M059J (cell line): ENCODE data around the gene TXNDC11. TPM values are rescaled to one million over a fixed set of nuclear protein-coding genes. Genes with fewer than 3 reads are reported as not detected.

Experiments
- DNase-seq: peaks from one replicate; pipeline ENCODE4 v3.0.0-alpha.2; 2012; ENCODE audit warnings: low read depth
- total RNA-seq: library from RNA; depleted of rRNA; stranded (reverse); fragments of >200 nt; shearing (Covaris generic); gene quantifications from 2 replicates; pipeline ENCODE4 v1.2.3, GENCODE V29; 2014

The TXNDC11 gene
- total RNA-seq, 1 experiment from 2014 or later: 52.7 TPM

DNA sequence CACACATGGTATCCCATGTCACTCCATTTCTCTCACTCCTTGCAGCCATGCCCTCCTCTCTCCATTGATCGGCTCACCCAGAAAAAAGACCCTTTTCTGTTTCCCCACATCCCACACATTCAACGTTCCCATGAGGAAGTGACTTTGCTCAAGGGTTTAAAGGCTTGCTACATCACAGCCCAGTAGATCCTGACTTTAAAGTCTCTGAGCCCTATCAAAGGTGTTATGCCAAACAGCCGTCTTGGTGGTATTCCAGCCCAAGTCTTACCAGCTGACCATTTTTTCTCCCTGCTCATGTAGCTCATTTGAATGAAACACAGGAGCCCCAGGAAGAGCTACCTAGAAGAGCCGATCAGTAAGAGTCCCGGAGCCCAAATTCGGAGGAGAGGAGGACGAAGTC is 7.4 kb upstream of the TXNDC11 start:
- DNase-seq: no peak

DNA sequence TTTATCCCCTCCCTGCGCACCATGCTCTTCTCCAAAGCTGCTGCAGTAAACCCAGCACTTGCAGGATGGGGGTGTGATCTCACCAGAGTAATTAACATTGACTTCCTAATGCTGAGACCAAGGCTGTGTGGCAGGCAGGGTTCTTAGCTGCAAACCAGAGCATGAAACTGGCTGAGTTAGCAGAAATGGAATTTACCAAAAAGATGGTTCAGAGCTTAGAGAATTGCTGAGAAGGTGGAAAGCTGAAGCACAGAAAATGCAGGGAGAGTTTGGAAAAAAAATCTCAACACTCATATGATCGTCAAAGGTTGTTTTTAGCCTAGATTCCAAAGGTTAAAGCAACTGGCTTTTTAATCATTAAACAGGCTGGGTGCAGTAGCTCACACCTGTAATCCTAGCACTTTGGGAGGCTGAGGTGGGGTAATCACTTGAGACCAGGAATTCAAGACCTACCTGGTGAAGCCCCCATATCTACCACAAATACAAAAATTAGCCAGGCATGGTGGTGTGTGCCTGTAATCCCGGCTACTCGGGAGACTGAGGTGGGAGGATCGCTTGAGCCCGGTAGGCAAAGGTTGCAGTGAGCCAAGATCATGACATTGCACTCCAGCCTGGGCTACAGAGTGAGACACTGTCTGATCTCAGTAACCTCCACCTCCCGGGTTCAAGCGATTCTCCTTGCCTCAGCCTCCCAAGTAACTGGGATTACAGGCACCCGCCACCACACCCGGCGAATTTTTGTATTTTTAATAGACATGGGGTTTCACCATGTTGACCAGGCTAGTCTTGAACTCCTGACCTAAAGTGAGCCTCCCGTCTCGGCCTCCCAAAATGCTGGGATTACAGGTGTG is 6.0 kb upstream of the TXNDC11 start:
- no peak for DNase-seq

DNA sequence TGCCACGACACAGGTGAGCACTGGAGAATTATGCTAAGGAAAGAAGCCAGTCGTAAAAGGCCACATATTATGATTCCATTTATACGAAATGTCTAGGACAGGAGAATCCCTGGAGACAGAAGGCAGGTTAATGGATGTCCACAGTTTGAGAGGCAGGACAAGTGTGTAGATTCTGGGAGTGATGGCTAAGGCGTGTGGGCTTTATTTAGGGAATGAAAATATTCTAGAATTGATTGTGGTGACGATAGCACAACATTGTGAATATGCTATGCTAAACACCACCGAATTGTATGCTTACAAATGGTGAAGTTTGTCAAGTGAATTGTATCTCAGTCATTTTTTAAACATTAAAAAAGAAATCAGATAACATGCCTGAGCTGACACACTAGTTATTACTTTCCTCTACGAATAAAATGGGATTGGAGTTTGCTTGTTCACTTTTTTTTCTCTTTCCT is 5.3 kb upstream of the TXNDC11 start:
- no peak for DNase-seq

DNA sequence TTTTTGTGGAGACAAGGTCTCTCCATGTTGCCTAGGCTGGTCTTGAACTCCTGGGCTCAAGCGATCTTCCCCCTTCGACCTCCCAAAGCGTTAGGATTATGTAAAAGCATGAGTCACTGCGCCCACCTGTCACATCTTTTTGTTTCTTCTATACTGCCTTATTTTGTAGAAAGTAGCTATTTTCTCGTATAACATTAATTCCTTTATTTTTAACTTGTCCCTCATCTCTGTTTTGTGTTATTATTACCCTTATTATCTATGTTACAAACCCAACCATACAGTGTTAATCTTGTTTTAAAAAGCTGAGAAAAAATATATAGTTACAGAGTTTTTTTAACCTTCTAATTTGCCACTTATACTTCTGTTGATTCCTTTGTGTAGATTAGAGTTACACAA is 1.4 kb upstream of the TXNDC11 start:
- DNase-seq: no peak

DNA sequence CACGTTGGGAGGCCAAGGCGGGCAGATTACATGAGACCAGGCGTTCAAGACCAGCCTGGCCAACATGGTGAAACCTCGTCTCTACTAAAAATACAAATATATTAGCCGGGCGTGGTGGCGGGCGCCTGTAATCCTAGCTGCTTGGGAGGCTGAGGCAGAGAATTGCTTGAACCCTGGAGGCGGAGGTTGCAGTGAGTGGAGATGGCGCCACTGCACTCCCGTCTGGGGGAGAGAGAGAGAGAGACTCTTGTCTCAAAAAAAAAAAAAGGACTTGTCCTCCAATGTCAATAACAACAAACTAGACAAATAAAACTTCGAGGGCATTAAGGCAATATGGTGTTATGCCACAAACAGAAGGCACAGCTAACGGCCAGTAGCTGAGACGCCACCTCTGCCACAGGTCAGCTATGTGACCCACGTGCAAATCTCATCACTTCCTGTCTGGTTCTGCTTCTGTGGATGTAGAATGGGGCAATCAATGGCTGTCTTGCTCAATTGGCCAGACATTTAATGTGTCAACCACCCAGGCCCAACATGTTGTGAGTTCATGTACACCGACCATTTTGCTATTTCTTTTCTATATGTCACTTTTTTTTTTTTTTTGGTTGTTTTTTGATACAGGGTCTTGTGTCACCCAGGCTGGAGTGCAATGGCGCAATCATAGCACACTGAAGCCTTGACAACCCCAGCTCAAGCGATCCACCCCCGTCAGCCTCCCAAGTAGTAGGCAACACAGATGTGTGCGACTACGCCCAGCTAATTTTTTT is 834 bp upstream of the TXNDC11 start:
- peak; percentile 41 for DNase-seq

DNA sequence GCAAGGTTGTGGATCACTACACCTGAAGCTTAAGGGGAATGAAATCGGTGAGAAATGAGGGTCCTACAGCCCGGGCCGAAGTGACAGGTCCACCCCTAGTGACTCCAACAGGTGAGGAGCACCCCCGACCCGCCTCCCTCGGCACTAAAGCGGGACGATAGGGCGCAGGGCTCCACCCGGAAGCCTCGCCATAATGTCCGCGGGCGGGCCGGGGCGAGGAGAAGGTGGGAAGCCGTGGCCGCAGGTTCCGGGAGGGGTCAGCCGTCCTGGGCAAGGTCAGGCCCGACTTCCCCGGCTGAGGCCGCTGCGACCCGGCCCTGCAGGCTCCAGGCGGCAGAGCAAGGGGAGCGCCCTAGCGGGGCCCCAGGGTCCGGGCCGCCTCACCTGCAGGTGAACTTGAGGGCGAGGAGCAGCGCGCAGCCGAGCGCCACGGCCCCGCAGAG is 543 bp downstream of the TXNDC11 start:
- peak; percentile 44 for DNase-seq

DNA sequence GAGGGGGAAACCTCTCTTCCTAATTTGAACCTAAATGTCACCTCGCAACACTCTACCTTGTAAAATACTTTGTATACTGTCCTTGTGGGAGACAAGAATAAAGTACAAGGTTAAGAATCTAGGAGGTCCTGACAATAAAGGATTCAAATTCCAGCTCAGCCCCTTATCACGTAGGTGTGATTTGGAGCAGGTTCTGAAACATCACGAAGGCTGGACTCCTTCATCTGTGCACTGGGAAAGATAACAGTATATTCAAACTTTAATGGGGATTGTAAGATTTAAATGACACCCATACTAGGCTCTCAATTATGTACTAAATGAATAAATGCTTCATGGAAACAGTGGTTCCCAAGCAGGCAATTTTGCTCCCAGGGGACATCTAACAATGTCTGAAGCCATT is 2.1 kb downstream of the TXNDC11 start:
- DNase-seq: no peak

DNA sequence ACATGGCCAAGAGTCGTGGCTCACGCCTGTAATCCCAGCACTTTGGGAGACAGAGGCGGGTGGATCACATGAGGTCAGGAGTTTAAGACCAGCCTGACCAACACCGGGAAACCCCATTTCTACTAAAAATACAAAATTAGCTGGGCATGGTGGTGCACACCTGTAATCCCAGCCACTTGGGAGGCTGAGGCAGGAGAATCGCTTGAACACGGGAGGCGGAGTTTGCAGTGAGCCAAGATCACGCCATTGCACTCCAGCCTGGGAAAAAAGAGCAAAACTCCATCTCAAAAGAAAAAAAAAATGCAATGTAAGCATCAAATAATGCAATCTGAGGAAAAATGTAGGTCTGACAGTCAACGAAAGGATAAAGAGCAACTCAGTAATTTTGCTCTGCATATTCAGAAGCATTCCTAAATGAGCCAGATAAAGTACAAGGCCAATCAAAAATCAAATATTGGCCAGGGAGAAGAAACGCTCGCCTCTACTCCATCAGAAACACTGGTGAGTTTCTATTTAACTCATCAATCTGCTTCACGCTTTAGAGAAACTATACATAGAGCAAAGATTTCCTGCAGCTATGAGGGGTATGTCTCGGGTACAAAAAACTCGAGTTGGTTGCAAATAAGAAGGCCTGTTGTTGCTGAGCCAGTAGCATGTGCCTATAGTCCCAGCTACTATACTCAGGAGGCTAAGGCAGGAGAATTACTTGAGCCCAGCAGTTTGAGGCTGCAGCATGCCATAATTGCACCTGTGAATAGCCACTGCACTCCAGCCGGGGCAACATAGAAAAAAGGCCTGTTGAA is 3.7 kb downstream of the TXNDC11 start:
- DNase-seq: no peak

DNA sequence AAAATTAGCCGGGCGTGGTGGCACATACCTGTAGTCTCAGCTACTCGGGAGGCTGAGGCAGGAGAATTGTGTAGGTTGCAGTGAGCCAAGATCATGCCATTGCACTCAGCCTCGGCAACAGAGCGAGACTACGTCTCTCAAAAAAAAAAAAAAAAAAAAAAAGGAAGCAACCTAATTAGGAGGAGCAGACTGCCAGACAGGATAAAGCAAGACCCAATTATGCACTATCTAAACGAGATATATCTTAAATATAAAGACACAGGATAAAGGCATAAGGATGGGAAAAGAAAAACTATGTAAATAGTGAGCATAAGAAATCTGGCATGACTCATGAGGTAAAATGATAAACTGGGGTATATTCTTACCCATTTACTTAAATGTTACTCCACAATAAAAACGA is 4.9 kb downstream of the TXNDC11 start:
- DNase-seq: no peak

DNA sequence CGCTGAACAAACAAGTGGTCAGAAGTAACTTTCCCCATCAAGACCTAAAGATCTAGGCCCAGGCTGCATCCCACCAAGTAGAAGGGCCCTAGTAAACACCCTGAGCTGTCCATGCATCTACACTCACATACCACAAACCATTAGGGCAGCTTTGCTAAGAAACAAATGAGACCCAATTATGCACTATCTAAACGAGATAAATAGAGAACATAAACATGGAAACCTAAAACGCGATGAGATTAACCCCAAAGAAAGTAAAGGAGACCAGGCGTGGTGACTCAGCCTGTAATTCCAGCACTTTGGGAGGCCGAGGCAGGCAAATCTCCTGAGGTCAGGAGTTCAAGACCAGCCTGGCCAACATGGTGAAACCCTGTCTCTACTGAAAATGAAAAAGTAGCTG is 5.8 kb downstream of the TXNDC11 start:
- DNase-seq: no peak

DNA sequence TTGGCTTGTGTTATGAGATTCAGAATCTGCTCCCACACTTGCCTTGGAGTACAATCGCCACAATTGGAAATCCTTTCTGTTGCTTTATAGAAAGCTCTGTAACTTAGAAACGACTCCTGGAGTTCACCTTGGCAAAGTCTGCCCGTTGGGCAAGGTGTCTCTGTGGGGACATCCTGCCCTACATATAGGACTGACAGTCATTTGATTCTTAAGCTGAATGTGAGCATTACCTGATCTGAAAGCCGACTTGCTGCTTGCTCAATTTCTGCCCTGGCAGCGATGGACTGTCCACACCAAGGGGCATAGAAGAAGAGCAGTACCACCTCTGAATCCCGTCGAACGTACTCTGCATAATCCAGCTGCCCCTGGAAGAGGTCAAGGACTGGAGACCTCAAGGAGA is 6.9 kb downstream of the TXNDC11 start:
- DNase-seq: no peak

DNA sequence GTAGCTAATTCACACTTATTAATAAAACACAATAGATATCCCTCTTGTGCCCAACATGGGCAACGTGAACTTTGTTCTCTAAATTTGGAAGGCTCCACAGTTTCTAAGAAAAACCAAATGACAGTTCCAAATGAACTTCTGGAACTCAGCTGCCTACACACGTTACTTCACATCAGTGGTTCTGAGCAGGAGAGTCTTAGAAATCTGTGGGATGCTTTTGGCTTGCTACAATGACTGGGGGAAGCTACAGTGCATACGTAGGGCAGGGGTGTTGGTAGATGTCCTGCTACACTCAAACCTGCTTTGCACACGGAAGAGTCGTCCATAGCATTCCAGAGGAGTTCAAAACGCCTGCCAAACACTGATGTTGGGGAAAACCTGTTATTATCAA is 8.0 kb downstream of the TXNDC11 start:
- DNase-seq: no peak

DNA sequence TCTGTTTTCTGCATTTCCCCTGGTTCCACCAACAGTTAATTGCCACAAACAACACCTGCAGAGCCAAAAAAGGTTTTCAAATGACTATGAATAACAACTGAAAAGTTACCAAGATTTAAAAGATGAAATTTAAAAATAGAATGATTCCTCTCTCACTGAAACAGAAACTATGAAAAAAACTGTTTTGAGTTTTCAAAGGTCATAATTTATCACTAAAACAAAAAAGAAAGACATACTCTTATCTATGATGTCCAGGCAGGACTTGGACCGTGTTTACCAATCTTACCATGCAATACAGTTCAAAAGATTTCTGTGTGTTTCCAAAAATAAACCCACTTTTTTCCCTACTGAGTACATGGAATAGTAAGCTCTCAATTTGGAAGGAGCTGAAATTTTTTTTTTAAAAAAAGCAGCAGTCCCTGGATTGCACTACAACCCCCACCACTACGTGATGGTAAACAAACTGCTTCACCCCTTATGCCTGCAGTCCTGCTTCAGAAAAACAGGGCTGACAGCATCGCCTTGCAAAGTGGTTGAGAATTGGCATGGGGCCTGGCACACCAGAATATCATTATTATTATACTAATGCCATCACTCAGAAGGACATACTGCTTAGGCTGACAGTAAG is 8.5 kb downstream of the TXNDC11 start:
- no peak for DNase-seq

DNA sequence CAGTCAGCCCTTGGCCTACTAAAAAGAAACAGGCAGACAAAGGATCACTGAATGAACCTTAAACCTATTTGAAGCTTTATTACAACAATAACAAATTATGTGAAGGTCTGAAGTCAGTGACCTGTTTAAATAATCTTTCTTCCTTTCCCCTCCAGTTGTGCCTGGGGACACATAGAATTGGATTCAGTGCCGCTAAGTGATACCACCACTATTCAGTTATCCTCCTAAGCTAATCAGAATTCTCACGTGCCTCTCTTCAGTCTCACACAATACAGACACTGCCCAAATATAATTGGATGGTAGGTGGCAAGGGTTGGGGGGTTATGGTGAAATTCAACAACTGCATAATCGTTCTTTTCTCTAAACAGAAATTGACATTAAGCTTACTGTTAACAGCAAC is 11.4 kb downstream of the TXNDC11 start:
- DNase-seq: no peak

DNA sequence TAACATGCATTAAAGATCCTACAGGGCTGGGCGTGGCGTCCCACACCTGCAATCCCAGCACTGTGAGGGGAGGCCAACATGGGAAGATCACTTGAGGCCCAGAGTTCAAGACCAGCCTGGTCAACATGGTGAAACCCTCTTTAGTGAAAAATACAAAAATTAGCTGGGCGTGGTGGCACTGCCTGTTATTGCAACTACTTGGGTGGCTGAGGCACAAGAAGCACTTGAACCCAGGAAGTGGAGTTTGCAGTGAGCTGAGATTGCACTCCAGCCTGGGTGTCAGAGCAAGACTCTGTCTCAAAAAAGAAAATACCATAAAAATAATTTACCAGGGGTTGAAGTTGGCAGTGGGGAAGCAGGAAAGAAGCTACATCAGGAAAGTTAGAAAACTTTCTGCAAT is 12.9 kb downstream of the TXNDC11 start:
- DNase-seq: no peak

DNA sequence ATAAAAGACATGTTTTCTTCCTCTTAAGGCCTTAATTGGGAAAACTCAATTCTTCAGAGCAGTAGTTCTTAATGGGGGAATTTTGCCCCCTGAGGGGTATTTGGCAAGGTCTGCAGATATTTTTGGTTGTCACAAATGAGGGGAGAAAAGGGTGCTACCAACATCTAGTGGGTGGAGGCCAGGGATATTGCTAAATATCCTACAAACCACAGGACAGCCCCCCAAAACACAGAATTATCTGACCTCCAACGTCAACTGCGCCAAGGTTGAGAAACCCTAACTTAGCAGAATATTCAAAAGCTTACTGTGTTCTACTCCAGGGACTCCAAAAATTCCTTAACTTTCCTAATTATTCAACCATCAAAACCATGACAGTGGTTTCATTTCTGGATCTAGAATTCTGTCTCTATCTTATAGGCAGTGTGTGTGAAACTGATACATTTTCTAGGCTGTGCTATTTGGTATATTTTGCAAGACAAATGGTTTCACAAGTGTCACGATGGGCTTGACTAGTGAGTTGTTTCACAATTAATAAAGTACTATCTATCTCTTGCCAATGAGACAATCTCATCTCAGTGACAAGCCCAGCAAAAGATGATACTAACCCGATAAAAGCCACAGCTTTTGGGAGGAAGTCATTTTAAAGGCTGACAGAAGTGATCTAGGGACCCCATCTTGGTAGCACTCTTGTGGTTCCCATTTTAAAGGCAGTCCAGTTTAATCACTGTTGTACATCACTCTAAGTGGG is 14.7 kb downstream of the TXNDC11 start:
- no peak for DNase-seq

DNA sequence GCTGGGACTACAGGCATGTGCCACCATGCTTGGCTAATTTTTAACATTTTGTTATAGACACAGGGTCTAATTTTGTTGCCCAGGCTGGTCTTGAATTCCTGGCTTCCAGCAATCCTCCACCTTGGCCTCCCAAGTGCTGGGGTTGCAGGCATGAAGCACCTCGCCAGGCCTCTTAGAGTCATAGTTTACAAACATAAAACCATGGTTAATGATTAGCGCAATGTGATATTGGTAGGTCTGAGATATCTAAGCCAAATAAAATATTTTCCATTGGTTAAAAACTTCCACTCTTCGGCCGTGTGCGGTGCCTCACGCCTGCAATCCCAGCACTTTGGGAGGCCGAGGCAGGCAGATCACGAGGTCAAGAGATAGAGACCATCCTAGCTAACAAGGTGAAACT is 16.6 kb downstream of the TXNDC11 start:
- no peak for DNase-seq

DNA sequence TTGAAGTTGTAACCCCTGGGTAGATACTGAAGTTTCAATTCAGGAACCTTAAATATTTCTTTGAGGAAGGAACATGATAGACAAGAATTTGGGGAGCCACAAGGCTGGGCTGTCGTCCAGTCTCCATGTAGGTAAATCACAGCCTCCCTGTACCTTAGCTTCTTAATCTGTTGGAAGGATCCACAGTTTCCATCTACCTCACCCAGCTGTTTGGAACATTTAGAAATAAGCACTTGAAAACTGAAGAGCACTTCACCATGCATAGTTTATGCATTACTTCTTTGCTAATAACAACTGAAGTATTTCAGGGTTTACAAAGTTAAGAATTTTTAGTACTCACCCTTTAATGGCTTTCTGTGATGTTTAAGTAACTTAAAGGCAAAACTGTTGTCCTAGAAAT is 17.2 kb downstream of the TXNDC11 start:
- no peak for DNase-seq

DNA sequence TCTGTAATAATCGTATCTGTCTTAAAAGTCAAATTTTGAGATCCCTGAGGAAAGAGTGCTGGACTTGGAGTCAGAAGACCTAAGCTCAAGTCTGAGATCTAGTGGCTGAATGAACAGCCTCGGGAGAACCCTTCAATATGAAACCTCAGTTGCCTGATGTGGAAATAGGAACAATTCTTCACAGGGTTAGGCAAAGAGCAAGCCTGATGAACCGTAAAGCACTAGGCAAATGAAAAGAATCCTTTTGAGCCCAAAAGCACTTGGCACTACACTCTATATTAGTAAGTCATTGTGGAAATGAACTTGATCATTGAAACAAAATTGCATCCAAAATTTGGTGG is 20.2 kb downstream of the TXNDC11 start:
- DNase-seq: no peak

DNA sequence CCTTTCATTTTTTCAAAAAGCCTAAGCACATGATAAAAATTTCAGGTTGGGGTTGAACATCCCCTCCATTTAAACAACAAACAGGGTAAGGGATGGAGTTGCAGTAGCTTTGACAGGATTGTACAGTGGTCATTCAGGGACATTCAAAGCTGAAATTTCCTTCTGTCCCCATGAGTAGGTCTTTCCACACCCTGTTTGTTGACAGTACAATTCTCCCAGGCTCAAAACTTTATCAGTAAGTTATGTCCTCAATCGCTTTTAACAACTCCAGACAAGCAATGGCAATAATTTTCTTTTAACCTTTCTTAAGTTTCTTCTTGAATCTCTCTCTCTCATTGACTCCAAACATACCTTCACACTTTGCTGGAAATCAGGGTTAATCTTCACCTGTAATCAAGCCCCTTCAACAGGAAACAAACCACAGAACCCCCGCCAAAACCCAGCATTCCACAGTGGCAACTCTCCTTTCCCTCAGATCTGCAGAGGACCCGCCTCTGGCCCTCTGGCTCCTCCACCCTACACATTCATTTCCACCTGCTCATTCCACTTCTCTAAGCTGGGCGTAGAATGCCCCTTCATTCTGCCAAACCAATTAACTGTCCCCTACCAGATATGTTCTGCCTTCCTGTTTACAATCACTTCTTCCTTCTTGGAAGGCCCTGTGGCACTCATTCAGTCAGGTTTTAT is 20.7 kb downstream of the TXNDC11 start:
- no peak for DNase-seq

DNA sequence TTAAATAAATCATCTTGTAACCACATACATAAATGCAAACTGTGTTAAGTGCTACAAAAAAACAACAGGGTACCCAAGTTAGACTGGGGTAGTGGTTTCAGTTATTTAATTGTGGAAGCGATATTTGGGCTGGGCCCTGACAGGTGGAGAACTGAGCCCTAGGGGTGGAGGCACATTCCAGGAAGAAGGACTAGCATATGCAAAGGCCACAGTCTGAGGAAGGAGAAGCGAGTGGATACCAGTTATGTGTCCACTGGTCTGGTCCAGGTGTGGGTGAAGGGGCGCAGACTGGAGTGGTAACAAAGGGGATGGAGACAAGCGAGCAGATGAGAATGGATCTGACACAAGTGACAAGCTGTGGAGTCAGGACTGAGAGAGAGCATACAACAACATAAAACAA is 22.9 kb downstream of the TXNDC11 start:
- DNase-seq: no peak
